HT-29 (cell line): ENCODE data around the gene ZBP1. TPM values are rescaled to one million over a fixed set of nuclear protein-coding genes. Genes with fewer than 3 reads are reported as not detected.

ENCODE experiments used
- DNase-seq: peaks from one replicate; pipeline ENCODE4 v3.0.0-alpha.2; 2015; ENCODE audit warnings: low spot score
- total RNA-seq: library from RNA; depleted of rRNA; stranded (reverse); fragments of >200 nt; shearing (Covaris generic); gene quantifications from 2 replicates; pipeline ENCODE4 v1.2.3, GENCODE V29; 2014

Gene ZBP1
- total RNA-seq, 1 experiment from 2014 or later = 2.0 TPM

GRCh38 chr20:57587989-57588377 is 32.2 kb downstream of the ZBP1 start:
- DNase-seq = no peak

DNA sequence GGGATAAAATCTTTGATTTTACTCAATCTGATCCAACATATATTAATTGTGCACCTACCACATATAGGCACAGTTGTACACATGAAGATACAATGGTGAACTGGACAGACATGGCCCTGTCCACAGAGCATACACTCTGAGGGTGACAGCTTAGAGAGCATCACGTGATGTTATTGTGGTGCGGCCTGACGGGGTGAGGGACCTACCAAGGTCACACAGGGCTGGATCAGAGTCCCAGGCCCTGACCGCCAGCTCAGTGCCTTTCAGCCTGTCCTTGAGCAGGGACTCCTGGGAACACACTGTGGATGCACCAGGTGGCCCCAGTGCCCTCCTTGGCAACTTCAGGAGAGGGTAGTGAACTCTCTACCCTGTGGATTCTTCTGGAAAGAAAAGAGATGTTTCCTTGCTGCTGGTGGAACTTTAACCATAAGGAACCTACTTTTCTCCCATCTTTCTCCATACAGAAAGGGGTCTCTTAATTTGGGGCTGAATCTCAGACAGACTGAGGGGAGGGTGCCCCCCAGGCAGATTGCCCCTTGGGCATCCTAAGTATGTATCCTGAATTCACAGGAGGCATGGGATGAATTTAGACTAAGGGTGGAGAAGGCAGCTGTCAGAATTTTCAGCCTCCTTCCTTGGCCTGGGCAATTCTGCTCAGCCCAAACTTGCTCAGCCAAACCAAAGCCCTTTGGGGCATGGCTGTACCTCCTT is 32.8 kb downstream of the ZBP1 start:
- DNase-seq = no peak

DNA sequence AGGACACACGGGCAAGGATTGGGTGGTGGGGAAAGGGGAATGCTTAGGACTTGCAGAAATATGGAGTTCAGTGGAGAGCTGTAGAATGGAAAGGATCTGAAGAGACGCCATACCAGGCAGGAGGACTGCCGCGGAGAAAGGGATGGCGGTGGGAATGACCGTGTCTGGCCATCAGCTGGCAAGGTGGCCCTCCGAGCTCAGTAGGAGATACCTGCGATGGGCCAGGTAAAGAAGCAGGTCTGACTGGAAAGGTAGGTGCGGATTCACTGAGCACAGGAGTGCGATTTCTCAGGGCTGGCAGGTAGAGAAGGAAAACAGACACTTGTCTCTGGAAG is 33.3 kb downstream of the ZBP1 start:
- no peak for DNase-seq

DNA sequence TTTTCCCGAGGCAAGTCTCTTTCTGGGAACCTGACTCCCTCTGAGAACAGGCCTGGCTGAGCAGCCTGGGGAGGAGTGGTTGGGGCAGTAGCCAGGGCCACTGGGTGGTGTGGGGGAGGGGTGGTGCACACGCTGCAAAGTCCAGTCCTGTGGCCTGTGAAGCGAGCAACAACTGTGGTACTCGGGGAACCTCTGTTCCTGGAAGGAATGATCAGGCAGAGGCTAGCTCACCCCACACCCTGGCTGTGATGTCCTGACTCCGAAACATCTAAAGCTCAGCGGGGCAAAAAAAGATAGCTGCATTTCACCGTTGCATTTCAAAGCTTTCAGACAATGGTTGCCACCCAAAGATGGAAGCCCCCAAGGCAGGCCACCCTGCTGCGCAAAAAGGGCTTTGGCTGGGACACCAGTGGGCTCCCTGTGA is 33.8 kb downstream of the ZBP1 start:
- DNase-seq = no peak

DNA sequence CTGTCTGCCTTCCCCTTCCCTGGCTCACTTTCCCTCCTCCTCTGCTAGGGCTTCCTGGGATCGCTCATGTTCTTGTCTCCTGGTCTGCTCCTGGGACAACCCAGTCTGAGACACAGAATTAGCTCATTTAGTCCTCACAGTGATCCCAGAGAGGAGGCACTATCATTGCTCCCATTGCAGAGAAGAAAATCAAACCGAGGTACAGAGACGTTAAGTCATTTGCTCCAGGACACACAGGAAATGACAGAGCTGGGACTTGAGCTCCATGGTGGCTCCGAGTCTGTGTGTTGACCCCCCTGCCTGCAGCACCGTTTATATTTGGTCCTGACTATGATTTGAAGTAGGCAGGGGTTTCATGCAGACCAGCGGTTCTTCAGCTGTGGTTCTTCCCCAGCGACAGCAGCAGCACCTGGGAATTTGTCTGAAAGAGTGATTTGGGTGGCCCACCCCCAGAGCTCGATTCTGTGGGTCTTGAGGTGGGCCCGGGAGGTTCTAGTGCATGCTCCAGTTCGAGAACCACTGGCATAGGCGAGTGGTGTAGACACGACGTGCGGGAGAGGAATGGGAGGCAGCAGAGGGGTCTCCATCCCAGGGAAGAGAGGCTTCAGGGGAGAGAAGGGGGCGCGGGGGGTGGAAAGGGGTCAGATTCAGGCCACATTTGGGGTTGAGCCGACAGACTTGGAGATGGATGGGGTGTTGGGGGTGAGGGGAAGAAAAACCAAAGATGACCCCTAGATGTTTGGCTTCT is 34.6 kb downstream of the ZBP1 start:
- DNase-seq = no peak

DNA sequence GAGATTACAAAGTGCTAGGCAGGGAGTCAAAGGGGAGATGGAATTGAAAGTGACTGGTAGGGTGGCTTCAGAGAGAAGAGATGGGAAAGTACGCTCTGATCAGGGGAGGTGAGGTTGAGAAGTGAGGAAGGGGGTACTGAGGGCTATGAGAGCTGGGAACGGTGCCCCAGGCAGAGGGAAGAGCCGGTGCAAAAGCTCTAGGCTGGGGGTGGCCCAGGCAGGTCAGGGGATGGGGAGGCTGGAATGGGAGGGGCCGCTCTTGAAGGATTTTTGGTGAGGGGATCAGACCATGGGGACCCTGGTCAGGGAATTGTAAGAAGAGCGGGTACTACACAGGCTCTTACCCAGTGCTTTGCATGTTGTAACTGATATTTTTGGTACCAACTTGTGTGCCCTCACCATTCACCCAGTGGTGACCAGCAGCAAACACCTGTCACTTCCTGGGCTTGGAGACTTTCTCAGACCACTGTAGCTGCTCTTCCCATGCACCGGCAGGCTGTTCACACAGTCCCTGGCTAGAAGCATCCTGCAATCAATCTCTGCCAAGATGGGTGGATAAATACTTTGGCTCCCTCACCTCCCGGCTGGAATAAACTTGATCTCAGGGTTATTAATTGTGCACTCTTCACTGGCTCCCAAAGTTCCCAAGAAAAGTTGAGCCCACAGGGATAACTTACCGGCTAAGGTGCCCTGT is 35.3 kb downstream of the ZBP1 start:
- no peak for DNase-seq

DNA sequence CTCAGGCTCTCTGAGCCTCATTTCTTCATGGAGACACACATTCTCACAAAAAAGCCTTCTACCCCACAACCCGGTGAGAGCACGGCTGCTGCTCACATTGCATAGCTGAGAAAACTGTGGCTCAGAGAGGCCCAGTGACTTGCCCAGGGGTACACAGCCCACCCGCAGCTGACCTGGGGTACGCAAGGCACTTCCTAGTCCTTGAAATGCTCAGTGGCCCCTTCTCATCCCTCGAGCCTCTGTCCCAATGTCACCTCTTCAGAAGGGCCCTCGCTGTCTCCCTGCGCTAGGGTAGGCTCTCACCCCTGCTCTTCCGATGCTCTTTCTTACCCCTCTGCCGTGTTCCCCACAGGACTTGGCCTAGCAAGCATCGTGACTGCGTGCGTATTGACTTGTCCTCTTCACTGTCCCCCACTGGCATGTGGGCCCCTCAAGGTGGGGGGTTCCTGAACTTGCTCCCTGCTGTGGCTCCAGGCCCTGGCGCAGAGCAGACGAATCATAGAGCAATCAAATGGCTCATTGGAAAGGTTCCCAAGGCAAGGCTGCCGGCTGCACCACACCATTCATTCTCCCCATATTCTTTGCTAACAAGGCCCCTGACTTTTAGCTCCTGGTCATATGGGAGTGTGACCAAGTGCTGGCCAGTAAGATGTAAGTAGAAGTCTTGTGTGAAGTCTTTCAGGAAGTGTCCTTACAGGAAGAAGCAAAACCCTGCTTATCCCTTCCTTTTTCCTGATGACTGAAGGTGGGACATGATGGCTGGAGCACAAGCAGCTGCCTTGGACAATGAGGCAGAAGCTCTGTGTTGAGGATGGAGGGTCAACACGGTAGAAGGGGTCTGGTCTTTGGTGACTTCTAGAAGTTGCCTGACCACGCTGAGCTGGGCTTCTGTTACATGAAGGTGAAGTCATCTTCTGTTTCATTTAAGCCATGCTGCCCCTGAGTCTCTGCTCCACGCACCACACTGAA is 36.7 kb downstream of the ZBP1 start:
- DNase-seq = no peak

GRCh38 chr20:57582432-57583288 is 37.6 kb downstream of the ZBP1 start:
- no peak for DNase-seq

- DNase-seq = no peak
Measured at GRCh38 chr20:57582029-57582378, 38.2 kb downstream of the ZBP1 start.

DNA sequence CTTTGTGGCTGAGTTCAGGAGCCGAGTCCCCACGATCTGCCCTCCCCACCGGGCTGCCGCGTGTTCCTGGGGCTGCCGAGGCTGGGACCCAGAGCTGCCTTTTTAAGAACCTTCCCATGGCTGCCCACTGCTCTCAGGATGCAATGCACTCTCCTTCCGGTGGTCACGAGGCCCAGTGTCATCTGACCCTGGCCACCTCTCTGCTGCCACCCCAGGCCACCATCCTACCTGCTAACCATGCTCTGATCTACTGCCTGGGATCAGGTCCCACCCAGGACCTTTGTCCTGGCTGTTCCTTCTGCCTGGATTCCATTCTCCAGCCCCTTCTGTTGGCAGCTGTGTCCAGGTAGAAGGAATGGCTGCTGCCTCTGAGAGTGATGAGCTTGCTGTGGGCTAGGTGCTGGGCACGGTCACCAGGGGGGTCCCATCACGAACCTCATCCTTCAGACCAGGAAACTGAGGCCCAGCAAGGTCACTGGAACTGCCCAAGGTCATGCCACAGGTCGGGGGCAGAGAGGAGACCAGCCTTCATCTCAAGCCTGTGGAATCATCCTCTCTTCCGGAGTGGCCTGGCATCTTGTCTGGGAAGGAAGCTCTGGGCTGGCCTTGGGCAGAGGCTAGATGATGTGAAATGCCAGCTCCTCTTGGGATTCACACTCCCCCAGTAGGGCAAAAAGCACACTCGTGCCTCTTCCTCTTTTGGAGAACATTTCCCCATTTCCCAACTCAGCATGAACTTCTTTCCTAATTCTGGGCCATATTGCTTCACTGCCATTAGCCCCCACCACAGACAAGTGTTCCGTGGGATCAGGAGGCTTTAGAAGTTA is 38.8 kb downstream of the ZBP1 start:
- no peak for DNase-seq

DNA sequence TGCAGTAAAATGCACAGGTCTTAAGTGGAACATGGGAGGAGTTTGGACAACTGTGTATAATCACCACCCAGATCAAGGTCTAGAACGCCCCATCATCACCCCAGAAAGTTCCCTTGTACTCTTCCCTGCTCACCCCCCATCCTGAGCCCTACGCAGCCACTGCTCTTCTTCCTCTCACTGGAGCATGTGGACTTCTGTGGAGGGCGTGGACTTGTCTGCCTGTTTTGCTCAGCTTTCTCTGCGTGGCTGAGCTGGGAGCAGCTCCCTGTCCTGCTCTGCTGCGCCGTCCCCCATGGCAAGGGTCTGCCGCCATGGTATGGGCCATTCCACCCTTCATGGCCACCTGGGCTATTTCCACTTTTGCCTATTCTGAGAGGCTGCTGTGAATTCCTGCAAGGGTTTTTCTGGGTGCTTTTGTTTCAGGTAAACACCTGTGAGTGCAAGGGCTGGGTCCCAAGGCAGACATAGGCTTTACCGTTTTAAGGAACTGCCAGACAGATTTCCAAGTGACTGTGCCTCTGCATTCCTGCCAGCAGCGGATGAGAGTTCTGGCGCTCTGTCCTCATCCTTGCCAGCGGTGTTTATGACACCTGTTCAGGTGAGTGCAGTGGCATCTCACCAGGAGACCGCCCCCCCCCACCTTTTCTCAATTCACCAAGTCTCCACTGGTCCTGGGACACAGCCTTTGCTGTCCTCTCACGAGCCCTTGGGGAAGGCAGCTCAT is 39.6 kb downstream of the ZBP1 start:
- DNase-seq = no peak

DNA sequence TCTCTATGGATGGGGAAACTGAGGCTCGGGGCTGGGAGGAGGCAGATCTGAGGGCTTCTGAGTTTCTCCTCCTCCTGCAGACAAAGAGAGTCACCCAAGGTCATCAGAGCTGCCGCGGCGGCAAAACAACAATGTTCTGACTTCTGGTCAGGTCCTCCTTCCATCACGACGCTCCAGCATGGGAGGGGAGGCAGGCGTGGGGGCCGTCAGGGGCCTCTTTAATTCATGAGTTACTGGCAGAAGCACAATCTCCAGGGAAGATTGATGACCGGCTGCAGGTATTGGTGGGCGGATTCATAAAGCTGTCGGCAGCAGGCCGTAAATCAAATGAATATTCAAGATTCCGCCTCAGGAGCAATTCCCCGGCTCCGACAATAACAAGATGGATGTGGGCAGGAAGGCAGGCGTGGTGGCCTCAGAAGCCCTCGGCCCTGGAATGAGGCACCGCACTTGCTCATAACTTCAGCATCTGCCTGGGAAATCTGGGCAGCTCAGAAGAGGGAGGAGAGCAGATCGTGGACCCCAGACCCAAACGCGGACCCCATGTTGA is 40.3 kb downstream of the ZBP1 start:
- DNase-seq = no peak

DNA sequence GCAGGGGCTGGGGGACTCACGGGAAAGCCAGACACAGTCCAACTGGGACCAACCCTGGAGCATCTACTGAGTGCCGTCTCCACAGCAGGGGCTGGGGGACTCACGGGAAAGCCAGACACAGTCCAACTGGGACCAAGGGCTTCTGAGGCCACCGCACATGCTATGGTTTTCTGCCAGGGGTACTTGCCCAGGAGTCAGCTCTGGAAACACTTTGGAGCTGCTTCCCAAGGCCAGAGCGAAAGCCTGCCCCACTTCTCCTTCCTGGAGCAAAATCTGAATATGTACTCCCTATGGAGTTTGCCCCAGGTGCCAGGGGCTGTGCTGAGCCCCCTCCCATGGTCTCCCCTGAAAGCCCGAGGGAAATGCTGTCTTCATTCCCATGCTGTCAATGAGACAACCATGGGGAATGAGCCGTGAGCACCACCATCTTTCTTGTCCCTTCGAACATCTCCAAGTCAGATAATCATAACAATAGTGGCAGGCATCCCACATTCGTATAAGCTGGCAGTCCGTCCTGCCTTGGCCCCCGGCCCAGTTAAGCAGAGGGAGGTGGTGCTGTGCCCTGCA is 40.8 kb downstream of the ZBP1 start:
- DNase-seq = no peak

DNA sequence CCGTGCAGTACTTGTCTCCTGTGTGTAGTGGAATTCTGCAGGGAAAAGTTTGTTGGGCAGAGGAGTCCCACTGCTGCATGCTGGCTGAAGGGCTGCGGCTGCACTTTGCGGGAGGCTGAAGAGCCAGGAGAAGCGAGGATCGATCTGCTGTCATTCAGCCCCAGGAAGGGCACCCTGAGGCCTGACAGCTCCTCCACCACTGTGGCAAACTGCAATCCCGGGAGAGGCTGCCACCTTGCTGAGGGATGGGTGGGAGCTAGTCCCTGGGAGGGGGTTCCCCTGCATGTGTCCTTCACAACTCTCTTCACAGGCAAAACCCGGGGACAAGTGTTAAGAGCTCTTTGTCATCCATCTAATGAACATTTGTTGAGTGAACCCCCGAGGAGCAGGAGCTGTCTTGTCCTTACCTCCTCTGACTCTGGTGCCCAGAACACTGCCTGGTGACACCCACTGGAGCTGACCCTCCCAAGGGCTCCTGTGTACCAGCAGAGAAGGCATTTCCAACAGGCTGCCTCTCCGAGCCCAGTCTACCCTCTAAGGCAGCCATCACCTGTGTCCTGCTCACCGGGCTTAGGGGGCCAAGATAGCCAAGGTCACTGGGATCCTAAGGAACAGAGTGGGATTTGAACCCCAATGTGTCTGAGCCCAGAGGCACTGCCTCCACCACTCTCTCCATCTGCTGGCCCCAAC is 41.6 kb downstream of the ZBP1 start:
- no peak for DNase-seq

GRCh38 chr20:57577679-57578475 is 42.3 kb downstream of the ZBP1 start:
- no peak for DNase-seq

DNA sequence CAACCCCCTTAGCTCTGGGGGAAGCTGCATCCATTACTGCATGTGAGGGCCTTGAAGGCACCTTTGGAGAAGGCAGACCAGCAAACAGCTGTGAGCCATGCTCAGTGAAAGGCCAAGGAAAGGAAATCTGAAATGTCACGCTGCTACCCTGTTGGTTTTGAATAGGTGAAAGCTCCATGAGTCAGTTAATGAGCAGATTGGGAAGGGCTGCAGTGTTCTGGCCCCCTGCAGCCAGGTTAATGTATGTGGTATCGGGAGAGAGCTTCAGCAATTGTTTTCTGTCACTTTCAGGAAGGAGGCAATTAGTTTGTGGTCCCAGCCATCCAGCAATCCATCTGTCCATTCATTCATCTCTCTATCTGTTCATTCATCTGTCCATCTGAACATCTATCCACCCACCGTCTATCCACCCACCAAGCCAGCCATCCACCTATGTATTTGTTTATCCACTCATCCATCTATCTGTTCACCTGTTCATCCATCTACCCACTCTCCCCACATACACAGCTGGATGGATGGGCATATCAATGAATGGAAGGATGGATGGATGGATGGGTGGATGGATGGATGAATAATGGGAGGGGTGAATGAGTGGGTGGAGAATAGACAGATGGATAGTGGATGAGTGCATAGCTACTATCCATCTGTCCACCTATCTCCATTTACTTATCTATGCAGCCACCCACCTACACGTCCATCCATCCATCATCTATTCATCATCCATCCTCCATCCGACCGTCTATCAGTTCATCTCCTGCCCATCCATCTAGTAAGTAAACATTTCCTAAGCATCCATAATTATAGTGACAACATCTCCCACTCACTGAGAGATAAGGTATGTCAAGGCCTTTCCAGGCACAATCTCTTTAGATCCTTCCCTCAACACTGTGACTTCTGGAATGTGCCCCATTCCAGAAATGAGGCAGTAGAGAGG is 43.3 kb downstream of the ZBP1 start:
- DNase-seq = no peak
